ENCODE measurements around the gene HIPK1. TPM values are rescaled to one million over a fixed set of nuclear protein-coding genes. Genes with fewer than 3 reads are reported as not detected.

HIPK1 gene
- total and polyA plus RNA-seq, 2 of the 13 experiments (the other 11 are each of a cell fraction or from before 2014, with no cell fraction given), result 20.8 to 33.4 TPM

- TF ChIP-seq, protein P1, sequence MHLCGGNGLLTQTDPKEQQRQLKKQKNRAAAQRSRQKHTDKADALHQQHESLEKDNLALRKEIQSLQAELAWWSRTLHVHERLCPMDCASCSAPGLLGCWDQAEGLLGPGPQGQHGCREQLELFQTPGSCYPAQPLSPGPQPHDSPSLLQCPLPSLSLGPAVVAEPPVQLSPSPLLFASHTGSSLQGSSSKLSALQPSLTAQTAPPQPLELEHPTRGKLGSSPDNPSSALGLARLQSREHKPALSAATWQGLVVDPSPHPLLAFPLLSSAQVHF (CRISPR knock-in tag; IDR thresholded peaks at IDR 0.05), result no peak
- TF ChIP-seq, protein P2, sequence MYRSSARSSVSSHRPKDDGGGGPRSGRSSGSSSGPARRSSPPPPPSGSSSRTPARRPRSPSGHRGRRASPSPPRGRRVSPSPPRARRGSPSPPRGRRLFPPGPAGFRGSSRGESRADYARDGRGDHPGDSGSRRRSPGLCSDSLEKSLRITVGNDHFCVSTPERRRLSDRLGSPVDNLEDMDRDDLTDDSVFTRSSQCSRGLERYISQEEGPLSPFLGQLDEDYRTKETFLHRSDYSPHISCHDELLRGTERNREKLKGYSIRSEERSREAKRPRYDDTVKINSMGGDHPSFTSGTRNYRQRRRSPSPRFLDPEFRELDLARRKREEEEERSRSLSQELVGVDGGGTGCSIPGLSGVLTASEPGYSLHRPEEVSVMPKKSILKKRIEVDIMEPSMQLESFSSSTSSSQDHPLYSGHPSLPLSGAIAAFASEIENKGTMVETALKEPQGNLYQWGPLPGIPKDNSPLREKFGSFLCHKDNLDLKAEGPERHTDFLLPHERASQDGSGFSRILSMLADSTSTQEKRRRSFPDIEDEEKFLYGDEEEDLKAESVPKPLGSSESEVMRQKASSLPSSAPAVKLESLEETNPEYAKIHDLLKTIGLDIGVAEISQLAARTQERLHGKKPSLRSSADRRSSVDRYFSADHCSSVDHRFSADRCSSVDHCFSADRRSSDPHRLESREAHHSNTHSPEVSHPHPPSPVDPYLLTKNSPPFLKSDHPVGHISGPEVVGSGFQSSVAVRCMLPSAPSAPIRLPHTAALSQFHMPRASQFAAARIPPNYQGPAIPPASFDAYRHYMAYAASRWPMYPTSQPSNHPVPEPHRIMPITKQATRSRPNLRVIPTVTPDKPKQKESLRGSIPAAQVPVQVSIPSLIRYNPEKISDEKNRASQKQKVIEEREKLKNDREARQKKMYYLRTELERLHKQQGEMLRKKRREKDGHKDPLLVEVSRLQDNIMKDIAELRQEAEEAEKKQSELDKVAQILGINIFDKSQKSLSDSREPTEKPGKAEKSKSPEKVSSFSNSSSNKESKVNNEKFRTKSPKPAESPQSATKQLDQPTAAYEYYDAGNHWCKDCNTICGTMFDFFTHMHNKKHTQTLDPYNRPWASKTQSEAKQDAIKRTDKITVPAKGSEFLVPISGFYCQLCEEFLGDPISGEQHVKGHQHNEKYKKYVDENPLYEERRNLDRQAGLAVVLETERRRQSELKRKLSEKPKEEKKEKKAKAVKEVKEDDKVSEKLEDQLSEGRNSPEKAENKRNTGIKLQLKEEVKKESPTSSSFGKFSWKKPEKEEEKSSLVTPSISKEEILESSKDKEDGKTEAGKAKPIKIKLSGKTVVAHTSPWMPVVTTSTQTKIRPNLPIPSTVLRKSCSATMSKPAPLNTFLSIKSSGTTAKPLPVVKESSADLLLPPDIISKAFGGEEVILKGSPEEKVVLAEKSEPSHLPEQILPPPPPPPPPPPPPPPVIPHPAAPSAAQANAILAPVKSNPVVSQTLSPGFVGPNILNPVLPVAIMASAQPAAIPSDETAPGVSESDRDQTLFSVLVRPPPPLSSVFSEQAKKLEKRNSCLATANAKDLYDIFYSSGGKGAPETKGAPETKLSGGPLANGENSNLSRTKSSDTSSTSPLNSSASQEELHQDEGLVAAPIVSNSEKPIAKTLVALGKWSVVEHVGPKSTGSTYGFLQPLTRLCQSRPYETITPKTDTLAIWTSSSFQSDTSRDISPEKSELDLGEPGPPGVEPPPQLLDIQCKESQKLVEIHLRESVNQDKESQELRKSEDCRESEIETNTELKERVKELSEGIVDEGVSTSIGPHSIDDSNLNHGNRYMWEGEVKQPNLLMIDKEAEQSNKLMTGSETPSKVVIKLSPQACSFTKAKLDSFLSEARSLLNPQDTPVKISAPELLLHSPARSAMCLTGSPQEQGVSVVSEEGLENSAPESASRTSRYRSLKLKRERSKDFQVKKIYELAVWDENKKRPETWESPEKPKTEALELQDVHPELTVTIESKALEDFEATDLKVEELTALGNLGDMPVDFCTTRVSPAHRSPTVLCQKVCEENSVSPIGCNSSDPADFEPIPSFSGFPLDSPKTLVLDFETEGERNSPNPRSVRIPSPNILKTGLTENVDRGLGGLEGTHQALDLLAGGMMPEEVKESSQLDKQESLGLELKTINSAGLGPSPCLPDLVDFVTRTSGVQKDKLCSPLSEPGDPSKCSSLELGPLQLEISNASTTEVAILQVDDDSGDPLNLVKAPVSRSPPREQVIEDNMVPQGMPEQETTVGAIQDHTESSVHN (CRISPR knock-in tag; IDR thresholded peaks at IDR 0.05), result no peak
- TF ChIP-seq KDM3A (CRISPR knock-in tag; IDR thresholded peaks at IDR 0.05; ENCODE audit: low read depth) (peak; percentile 87; the same call in 1 of the 2 replicates), ZNF777 (CRISPR knock-in tag; IDR thresholded peaks at IDR 0.05) (peak; percentile 39; the same call in 1 of the 2 replicates), NFYB (CRISPR knock-in tag; IDR thresholded peaks at IDR 0.05) (peak; percentile 77), ARNTL (CRISPR knock-in tag; IDR thresholded peaks at IDR 0.05) (no peak), ZBTB4 (CRISPR knock-in tag; IDR thresholded peaks at IDR 0.05; ENCODE audit: borderline replicate concordance) (no peak; the same call in 1 of the 2 replicates), ZNF451 (CRISPR knock-in tag; IDR thresholded peaks at IDR 0.05) (no peak), JDP2 (CRISPR knock-in tag; IDR thresholded peaks at IDR 0.05; ENCODE audit: borderline replicate concordance) (no peak), ZNF7 (CRISPR knock-in tag; IDR thresholded peaks at IDR 0.05) (no peak), ZIK1 (CRISPR knock-in tag; IDR thresholded peaks at IDR 0.05; ENCODE audit: borderline replicate concordance, low read depth) (0 out of 2 replicates have a peak, but pooled peaks have one; percentile 35), SALL1 (CRISPR knock-in tag; IDR thresholded peaks at IDR 0.05) (peak; percentile 83)
- TF ChIP-seq, protein P3, sequence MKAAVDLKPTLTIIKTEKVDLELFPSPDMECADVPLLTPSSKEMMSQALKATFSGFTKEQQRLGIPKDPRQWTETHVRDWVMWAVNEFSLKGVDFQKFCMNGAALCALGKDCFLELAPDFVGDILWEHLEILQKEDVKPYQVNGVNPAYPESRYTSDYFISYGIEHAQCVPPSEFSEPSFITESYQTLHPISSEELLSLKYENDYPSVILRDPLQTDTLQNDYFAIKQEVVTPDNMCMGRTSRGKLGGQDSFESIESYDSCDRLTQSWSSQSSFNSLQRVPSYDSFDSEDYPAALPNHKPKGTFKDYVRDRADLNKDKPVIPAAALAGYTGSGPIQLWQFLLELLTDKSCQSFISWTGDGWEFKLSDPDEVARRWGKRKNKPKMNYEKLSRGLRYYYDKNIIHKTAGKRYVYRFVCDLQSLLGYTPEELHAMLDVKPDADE (CRISPR knock-in tag; IDR thresholded peaks at IDR 0.05), result no peak
Observed at GRCh38 chr1:113904674-113905434, 24.3 kb upstream of the HIPK1 start, which contains the start of the genes AP4B1 and DCLRE1B (continued).
